ENCODE data around the gene LY6G5C. TPM values are rescaled to one million over a fixed set of nuclear protein-coding genes. Genes with fewer than 3 reads are reported as not detected.

The LY6G5C gene
- total and polyA plus RNA-seq, 2 of the 13 experiments (the other 11 are each of a cell fraction or from before 2014, with no cell fraction given): 0.33 to 0.55 TPM

GRCh38 chr6:31665501-31666336 lies 15.1 kb downstream of the LY6G5C start, which contains the start of gene CSNK2B (continued):
- peak; percentile 80; the same call in 1 of the 2 replicates for TF ChIP-seq KDM2A (CRISPR knock-in tag; IDR thresholded peaks at IDR 0.05; ENCODE audit: borderline replicate concordance, low read depth)
- TF ChIP-seq ZNF333 (CRISPR knock-in tag; IDR thresholded peaks at IDR 0.05; ENCODE audit: borderline replicate concordance): no peak; the same call in 1 of the 2 replicates
- TF ChIP-seq ARNTL (CRISPR knock-in tag; IDR thresholded peaks at IDR 0.05): no peak
- TF ChIP-seq RCOR2 (CRISPR knock-in tag; IDR thresholded peaks at IDR 0.05): no peak
- TF ChIP-seq PAWR (CRISPR knock-in tag; IDR thresholded peaks at IDR 0.05; ENCODE audit: borderline replicate concordance): 0 out of 2 replicates have a peak, but pooled peaks have one; percentile 68
- peak; percentile 19 for TF ChIP-seq ZNF883 (CRISPR knock-in tag; IDR thresholded peaks at IDR 0.05; ENCODE audit: not compliant biosample characterization)
- TF ChIP-seq SATB2 (CRISPR knock-in tag; IDR thresholded peaks at IDR 0.05): no peak
- peak; percentile 71 for TF ChIP-seq ATF7-NPFF (CRISPR knock-in tag; IDR thresholded peaks at IDR 0.05; ENCODE audit: low read depth)
- TF ChIP-seq SCMH1 (CRISPR knock-in tag; IDR thresholded peaks at IDR 0.05; ENCODE audit: borderline replicate concordance): no peak
- TF ChIP-seq HNF1A (IDR thresholded peaks at IDR 0.05; ENCODE audit: low read depth): 0 out of 2 replicates have a peak, but pooled peaks have one; percentile 37
- TF ChIP-seq HNF1A (CRISPR knock-in tag; IDR thresholded peaks at IDR 0.05; ENCODE audit: borderline replicate concordance): peak; percentile 51; the same call in 1 of the 2 replicates
- TF ChIP-seq PHF21A (CRISPR knock-in tag; IDR thresholded peaks at IDR 0.05): 0 out of 2 replicates have a peak, but pooled peaks have one; percentile 11
- peak; percentile 66; the same call in 1 of the 2 replicates for TF ChIP-seq ZSCAN29 (CRISPR knock-in tag; conservative IDR thresholded peaks at IDR 0.05)
- peak; percentile 66; the same call in 1 of the 2 replicates for TF ChIP-seq KMT2B (CRISPR knock-in tag; IDR thresholded peaks at IDR 0.05)
- peak; percentile 20; the same call in 1 of the 2 replicates for TF ChIP-seq ZHX1 (CRISPR knock-in tag; IDR thresholded peaks at IDR 0.05; ENCODE audit: low read depth)
- peak; percentile 38 for TF ChIP-seq BCL6 (CRISPR knock-in tag; IDR thresholded peaks at IDR 0.05)
- peak; percentile 88 for TF ChIP-seq YEATS4 (CRISPR knock-in tag; IDR thresholded peaks at IDR 0.05; ENCODE audit: borderline replicate concordance)
- TF ChIP-seq GZF1 (CRISPR knock-in tag; IDR thresholded peaks at IDR 0.05): no peak
- TF ChIP-seq REPIN1 (CRISPR knock-in tag; IDR thresholded peaks at IDR 0.05; ENCODE audit: borderline replicate concordance, low read depth): peak; percentile 39
- TF ChIP-seq ZBTB20 (CRISPR knock-in tag; IDR thresholded peaks at IDR 0.05; ENCODE audit: borderline replicate concordance, low read depth): peak; percentile 45
- peak; percentile 73; the same call in 1 of the 2 replicates for TF ChIP-seq RXRA (CRISPR knock-in tag; IDR thresholded peaks at IDR 0.05)
- peak; percentile 92; the same call in 1 of the 2 replicates for TF ChIP-seq ARID2 (CRISPR knock-in tag; IDR thresholded peaks at IDR 0.05; ENCODE audit: borderline replicate concordance)
